ENCODE data around the gene DNAJC11. TPM values are rescaled to one million over a fixed set of nuclear protein-coding genes. Genes with fewer than 3 reads are reported as not detected.

Gene DNAJC11
- polyA plus RNA-seq, 4 donors, result 37.8 to 52.6 (median 40.3) TPM

GRCh38 chr1:6630027-6630426, 71.6 kb downstream of the DNAJC11 start:
- Histone ChIP-seq H3K27me3 (ENCODE audit: control insufficient read depth in 3 of 3, insufficient read depth in 3 of 3, low read length in 3 of 3) (no peaks in the 10 kb centered on the region), H3K4me3 (ENCODE audit: low read depth in 1 of 3, low read length in 3 of 3) (no peak overlapping the region), H3K4me1 (ENCODE audit: control insufficient read depth in 3 of 3, insufficient read depth in 2 of 3, low read depth in 1 of 3, low read length in 2 of 3) (peaks cover 0 to 3% (median 0%) of the 10 kb centered on the region in 3 donors), H3K36me3 (ENCODE audit: control insufficient read depth in 3 of 3, insufficient read depth in 2 of 3, low read depth in 1 of 3, low read length in 3 of 3) (peaks cover 5 to 76% (median 6%) of the 10 kb centered on the region in 3 donors), H3K27ac (ENCODE audit: low read depth in 1 of 3, low read length in 2 of 3) (no peak overlapping the region), H3K9me3 (ENCODE audit: control insufficient read depth in 2 of 2, insufficient read depth in 1 of 2, low read depth in 1 of 2, low read length in 1 of 2) (no peaks in the 10 kb centered on the region)
- WGBS, 3 donors, result 93 to 94% (median 93%) methylated on average over 8 of the region's 8 CpGs
- FAIRE-seq (no peak), DNase-seq (no peak)

- Histone ChIP-seq H3K27me3 (ENCODE audit: control insufficient read depth in 3 of 3, insufficient read depth in 3 of 3, low read length in 3 of 3) (no peaks in the 10 kb centered on the region), H3K27ac (ENCODE audit: low read depth in 1 of 3, low read length in 2 of 3) (no peak overlapping the region), H3K36me3 (ENCODE audit: control insufficient read depth in 3 of 3, insufficient read depth in 2 of 3, low read depth in 1 of 3, low read length in 3 of 3) (peaks cover 5 to 69% (median 6%) of the 10 kb centered on the region in 3 donors), H3K4me3 (ENCODE audit: low read depth in 1 of 3, low read length in 3 of 3) (no peak overlapping the region), H3K4me1 (ENCODE audit: control insufficient read depth in 3 of 3, insufficient read depth in 2 of 3, low read depth in 1 of 3, low read length in 2 of 3) (peaks cover 0 to 8% (median 0%) of the 10 kb centered on the region in 3 donors), H3K9me3 (ENCODE audit: control insufficient read depth in 2 of 2, insufficient read depth in 1 of 2, low read depth in 1 of 2, low read length in 1 of 2) (no peaks in the 10 kb centered on the region)
- FAIRE-seq (no peak), DNase-seq (no peak)
- 79 to 95% (median 86%) methylated on average over 5 to 12 of the region's 12 CpGs for whole genome bisulfite sequencing, 3 donors
These were observed 72.6 kb downstream of the DNAJC11 start for GRCh38 chr1:6628971-6629479.

GRCh38 chr1:6627841-6628545, 73.6 kb downstream of the DNAJC11 start:
- DNase-seq (no peak), FAIRE-seq (no peak)
- Histone ChIP-seq H3K4me1 (ENCODE audit: control insufficient read depth in 3 of 3, insufficient read depth in 2 of 3, low read depth in 1 of 3, low read length in 2 of 3) (peaks cover 0 to 8% (median 0%) of the 10 kb centered on the region in 3 donors), H3K4me3 (ENCODE audit: low read depth in 1 of 3, low read length in 3 of 3) (no peak overlapping the region), H3K27ac (ENCODE audit: low read depth in 1 of 3, low read length in 2 of 3) (no peak overlapping the region), H3K9me3 (ENCODE audit: control insufficient read depth in 2 of 2, insufficient read depth in 1 of 2, low read depth in 1 of 2, low read length in 1 of 2) (no peaks in the 10 kb centered on the region), H3K27me3 (ENCODE audit: control insufficient read depth in 3 of 3, insufficient read depth in 3 of 3, low read length in 3 of 3) (no peaks in the 10 kb centered on the region), H3K36me3 (ENCODE audit: control insufficient read depth in 3 of 3, insufficient read depth in 2 of 3, low read depth in 1 of 3, low read length in 3 of 3) (peaks cover 3 to 66% (median 5%) of the 10 kb centered on the region in 3 donors)
- WGBS, 3 donors, result 87 to 98% (median 94%) methylated on average over 21 of the region's 21 CpGs

- H3K4me1 ChIP-seq (ENCODE audit: control insufficient read depth in 3 of 3, insufficient read depth in 2 of 3, low read depth in 1 of 3, low read length in 2 of 3), result peaks cover 0 to 8% (median 0%) of the 10 kb centered on the region in 3 donors
- H3K4me3 ChIP-seq (ENCODE audit: low read depth in 1 of 3, low read length in 3 of 3), result no peak overlapping the region
- no peak overlapping the region for H3K27ac ChIP-seq (ENCODE audit: low read depth in 1 of 3, low read length in 2 of 3)
- no peaks in the 10 kb centered on the region for H3K9me3 ChIP-seq (ENCODE audit: control insufficient read depth in 2 of 2, insufficient read depth in 1 of 2, low read depth in 1 of 2, low read length in 1 of 2)
- H3K36me3 ChIP-seq (ENCODE audit: control insufficient read depth in 3 of 3, insufficient read depth in 2 of 3, low read depth in 1 of 3, low read length in 3 of 3), result peaks cover 2 to 66% (median 4%) of the 10 kb centered on the region in 3 donors
- FAIRE-seq (no peak), DNase-seq (no peak)
- H3K27me3 ChIP-seq (ENCODE audit: control insufficient read depth in 3 of 3, insufficient read depth in 3 of 3, low read length in 3 of 3), result no peaks in the 10 kb centered on the region
- WGBS, 3 donors, result 93 to 97% (median 97%) methylated on average over 9 of the region's 9 CpGs
These were observed 74.6 kb downstream of the DNAJC11 start for GRCh38 chr1:6627031-6627430.

GRCh38 chr1:6625584-6626149, 75.9 kb downstream of the DNAJC11 start:
- no peaks in the 10 kb centered on the region for H3K27me3 ChIP-seq (ENCODE audit: control insufficient read depth in 3 of 3, insufficient read depth in 3 of 3, low read length in 3 of 3)
- H3K4me3 ChIP-seq (ENCODE audit: low read depth in 1 of 3, low read length in 3 of 3), result peak overlapping the region; percentile 74 to 95 (median 82)
- DNase-seq, result peak in 1 of 2 donors; percentile 46
- no peak for FAIRE-seq
- WGBS, 3 donors, result 3 to 6% (median 4%) methylated on average over 25 to 32 of the region's 32 CpGs
- peak overlapping the region; percentile 61 to 82 (median 78) for H3K27ac ChIP-seq (ENCODE audit: low read depth in 1 of 3, low read length in 2 of 3)
- H3K9me3 ChIP-seq (ENCODE audit: control insufficient read depth in 2 of 2, insufficient read depth in 1 of 2, low read depth in 1 of 2, low read length in 1 of 2), result no peaks in the 10 kb centered on the region
- H3K36me3 ChIP-seq (ENCODE audit: control insufficient read depth in 3 of 3, insufficient read depth in 2 of 3, low read depth in 1 of 3, low read length in 3 of 3), result peaks cover 5 to 69% (median 5%) of the 10 kb centered on the region in 3 donors
- peaks cover 0 to 8% (median 0%) of the 10 kb centered on the region in 3 donors for H3K4me1 ChIP-seq (ENCODE audit: control insufficient read depth in 3 of 3, insufficient read depth in 2 of 3, low read depth in 1 of 3, low read length in 2 of 3)

GRCh38 chr1:6624710-6625583, 76.7 kb downstream of the DNAJC11 start, which contains the start of gene THAP3:
TSS of gene THAP3 (plus strand) at chr1:6624868. CDS start at chr1:6625219, 351 bp downstream.
- peaks cover 8 to 70% (median 11%) of the 10 kb centered on the region in 3 donors for H3K36me3 ChIP-seq (ENCODE audit: control insufficient read depth in 3 of 3, insufficient read depth in 2 of 3, low read depth in 1 of 3, low read length in 3 of 3)
- no peak for FAIRE-seq
- no peaks in the 10 kb centered on the region for H3K27me3 ChIP-seq (ENCODE audit: control insufficient read depth in 3 of 3, insufficient read depth in 3 of 3, low read length in 3 of 3)
- no peaks in the 10 kb centered on the region for H3K9me3 ChIP-seq (ENCODE audit: control insufficient read depth in 2 of 2, insufficient read depth in 1 of 2, low read depth in 1 of 2, low read length in 1 of 2)
- H3K27ac ChIP-seq (ENCODE audit: low read depth in 1 of 3, low read length in 2 of 3), result peak within 1 kb of the TSS; percentile 61 to 82 (median 78)
- peak within 1 kb of the TSS; percentile 74 to 95 (median 82) for H3K4me3 ChIP-seq (ENCODE audit: low read depth in 1 of 3, low read length in 3 of 3)
- DNase-seq, result peak; percentile 85 to 94
- peaks cover 0 to 8% (median 0%) of the 10 kb centered on the region in 3 donors for H3K4me1 ChIP-seq (ENCODE audit: control insufficient read depth in 3 of 3, insufficient read depth in 2 of 3, low read depth in 1 of 3, low read length in 2 of 3)
- 1 to 2% (median 1%) methylated on average over 34 to 73 of the region's 73 CpGs for WGBS, 3 donors

GRCh38 chr1:6623269-6623965, 78.2 kb downstream of the DNAJC11 start:
- Histone ChIP-seq H3K4me1 (ENCODE audit: control insufficient read depth in 3 of 3, insufficient read depth in 2 of 3, low read depth in 1 of 3, low read length in 2 of 3) (peaks cover 0 to 8% (median 0%) of the 10 kb centered on the region in 3 donors), H3K9me3 (ENCODE audit: control insufficient read depth in 2 of 2, insufficient read depth in 1 of 2, low read depth in 1 of 2, low read length in 1 of 2) (no peaks in the 10 kb centered on the region), H3K27me3 (ENCODE audit: control insufficient read depth in 3 of 3, insufficient read depth in 3 of 3, low read length in 3 of 3) (no peaks in the 10 kb centered on the region), H3K27ac (ENCODE audit: low read depth in 1 of 3, low read length in 2 of 3) (no peak overlapping the region), H3K36me3 (ENCODE audit: control insufficient read depth in 3 of 3, insufficient read depth in 2 of 3, low read depth in 1 of 3, low read length in 3 of 3) (peaks cover 11 to 66% (median 12%) of the 10 kb centered on the region in 3 donors), H3K4me3 (ENCODE audit: low read depth in 1 of 3, low read length in 3 of 3) (no peak overlapping the region)
- no peak for DNase-seq
- FAIRE-seq, result no peak
- WGBS, 3 donors, result 81 to 85% (median 82%) methylated on average over 14 of the region's 14 CpGs

All from small intestine (tissue), 7 donors.